HepG2 (cell line): Measurements from ENCODE around the gene MYRIP. TPM values are rescaled to one million over a fixed set of nuclear protein-coding genes. Genes with fewer than 3 reads are reported as not detected.
A peak's percentile ranks its signal among the peaks of the same experiment; 100 is the strongest.

Experiments
- ATAC-seq: fragments of 200-7000 bp; cut with Tn5 transposase; 3 replicates; pipeline ENCODE4 v1.9.1; 2020; ENCODE audit warnings: mild to moderate bottlenecking, moderate library complexity
- BruUV-seq: library from RNA; stranded (reverse); fragments of 400-500 nt; replicated peaks from 2 replicates; lab custom pipeline; 2021; lab: Mats Ljungman, UMichigan
- CTCF ChIA-PET: fragments of 300-600 bp; formaldehyde crosslinking; extraction: SDS; loops from one replicate; lab custom pipeline; 2021; ENCODE audit warnings: low total read pairs, inconsistent platforms, low intra/inter-chr PET ratio; lab: Yijun Ruan, JAX
- POLR2A ChIA-PET: fragments of 350-600 bp; sonication (Branson Sonifier 250); formaldehyde crosslinking; loops from one replicate; lab custom pipeline; 2020; ENCODE audit warnings: antibody characterized with exemption, inconsistent platforms; lab: Yijun Ruan, JAX
- DNase-seq: peaks from one replicate; pipeline ENCODE4 v3.0.0-alpha.2; 2015; ENCODE audit warnings: low spot score
- FAIRE-seq: peaks from 3 replicates; lab custom pipeline; 2011; peaks lifted over from hg19 to GRCh38; lab: Jason Lieb, UNC
- H2AFZ ChIP-seq: one replicate; pipeline ENCODE4 v1.6.1; 2011; ENCODE audit warnings: low read length, inconsistent platforms
- H3K27ac ChIP-seq: fragments of 300-600 bp; 3 replicates; pipeline ENCODE4 v1.8.0; 2011; ENCODE audit warnings: mixed run types, mild to moderate bottlenecking, mixed read lengths, low read length, inconsistent platforms; ENCODE audit not compliant: insufficient read depth; ENCODE audit errors: extremely low read length
- H3K27me3 ChIP-seq, 2 experiments: fragments of 200-600 bp in 1 of 2; 2 replicates in 1 of 2; 3 replicates in 1 of 2; pipeline versions ENCODE4 v1.6.0 to v1.8.0; 2011; ENCODE audit warnings: low read length in 2 of 2, mild to moderate bottlenecking in 2 of 2, moderate library complexity in 2 of 2, inconsistent platforms in 1 of 2; ENCODE audit not compliant: insufficient read depth in 2 of 2, control insufficient read depth in 1 of 2
- H3K36me3 ChIP-seq, 2 experiments: fragments of 200-600 bp in 1 of 2; replicated peaks in 1 of 2; 2 replicates in 1 of 2; 3 replicates in 1 of 2; pipeline versions ENCODE4 v1.5.1 to v1.8.0; 2011; ENCODE audit warnings: low read length in 2 of 2, inconsistent platforms in 1 of 2; ENCODE audit not compliant: insufficient read depth in 2 of 2, control insufficient read depth in 1 of 2
- H3K4me1 ChIP-seq: 2 replicates; pipeline ENCODE4 v1.5.1; 2012; ENCODE audit warnings: low read length, inconsistent platforms; ENCODE audit not compliant: insufficient read depth
- H3K4me2 ChIP-seq: 2 replicates; pipeline ENCODE4 v1.6.0; 2011; ENCODE audit warnings: low read depth, low read length, inconsistent platforms
- H3K4me3 ChIP-seq, 3 experiments: fragments of 200-600 bp in 1 of 3; sonication (generic), shearing (Covaris generic) in 1 of 3; replicated peaks in 1 of 3; 2 replicates each; pipeline ENCODE4 v1.5.1; 2011 to 2016; ENCODE audit warnings: low read length in 3 of 3, inconsistent platforms in 2 of 3, low read depth in 2 of 3, mild to moderate bottlenecking in 2 of 3, control low read depth in 1 of 3, mixed read lengths in 1 of 3; ENCODE audit not compliant: insufficient read depth in 1 of 3
- H3K79me2 ChIP-seq: one replicate; pipeline ENCODE4 v1.6.1; 2011; ENCODE audit warnings: low read length, inconsistent platforms; ENCODE audit not compliant: insufficient read depth
- H3K9ac ChIP-seq: 2 replicates; pipeline ENCODE4 v1.6.0; 2011; ENCODE audit warnings: mild to moderate bottlenecking, low read depth, low read length, inconsistent platforms; ENCODE audit not compliant: insufficient read depth
- H3K9me3 ChIP-seq: 2 replicates; pipeline ENCODE4 v1.5.1; 2012; ENCODE audit warnings: mild to moderate bottlenecking, low read length
- H4K20me1 ChIP-seq: 2 replicates; pipeline ENCODE4 v1.6.0; 2011; ENCODE audit warnings: inconsistent platforms, mild to moderate bottlenecking, low read length, moderate library complexity; ENCODE audit not compliant: insufficient read depth
- CREB1 ChIP-seq, 2 experiments: fragments of 450-650 bp in 1 of 2; IDR thresholded peaks; 2 replicates each; pipeline ENCODE4 v1.6.1; 2016 to 2017; ENCODE audit warnings: control low read depth in 1 of 2, mild to moderate bottlenecking in 1 of 2, missing compliant biosample characterization in 1 of 2, missing genetic modification characterization in 1 of 2
- RXRA ChIP-seq: sonication (generic); formaldehyde crosslinking; IDR thresholded peaks from 2 replicates; pipeline ENCODE4 v1.5.1; 2020; ENCODE audit warnings: missing genetic modification reagents
- SRF ChIP-seq: IDR thresholded peaks from 2 replicates; pipeline ENCODE4 v1.6.1; 2011; ENCODE audit warnings: mild to moderate bottlenecking, low read depth, low read length, moderate library complexity
- ZNF800 ChIP-seq: sonication (generic); formaldehyde crosslinking; IDR thresholded peaks from 2 replicates; pipeline ENCODE4 v1.4.0; 2020; ENCODE audit warnings: missing genetic modification reagents
- WGBS: methylation state at CpG from one replicate; pipeline ENCODE4 v1.1.6; 2017; ENCODE audit warnings: low lambda C conversion rate; 5-methylcytosine and 5-hydroxymethylcytosine counted together
- in situ Hi-C: cut with HindIII; loops from 2 replicates; pipeline ENCODE4 v1.10.0; 2017; ENCODE audit warnings: low pct_unique_long_range_greater_than_20kb; ENCODE audit not compliant: extremely low pct_ligation_motif_present
- intact Hi-C: fragments of 100-400 bp; cut with micrococcal nuclease; formaldehyde crosslinking; loops from one replicate; pipeline ENCODE4 v1.10.0; 2022; ENCODE audit not compliant: unreplicated experiment
- polyA plus RNA-seq, 8 experiments: library from polyadenylated mRNA; depleted of rRNA in 3 of 8; stranded (reverse) in 7 of 8; unstranded in 1 of 8; fragments of >200 nt; fragmentation: Illumina TruSeq in 4 of 8; extraction: Trizol in 4 of 8; gene quantifications; 2 replicates each; pipeline versions ENCODE4 v1.2.1 to v1.2.3, GENCODE V29; 2011 to 2016; ENCODE audit warnings: low read depth in 4 of 8, missing spikeins in 1 of 8, mixed read lengths in 1 of 8; ENCODE audit not compliant: insufficient read depth in 1 of 8
- total RNA-seq, 5 experiments: library from RNA; depleted of rRNA; stranded (reverse); fragments of >200 nt; fragmentation: Illumina TruSeq; extraction: Trizol; gene quantifications; 2 replicates each; pipeline ENCODE4 v1.2.3, GENCODE V29; 2016; ENCODE audit warnings: low read depth in 1 of 5

The MYRIP gene
- total and polyA plus RNA-seq, 2 of the 13 experiments (the other 11 are each of a cell fraction or from before 2014, with no cell fraction given), result 0.64 to 0.84 TPM

GRCh38 chr3:40292637-40293349 is 483.4 kb downstream of the MYRIP start:
- in situ Hi-C loops (no loop called here), intact Hi-C loops (loop anchor here (10.0 kb wide), 1 partner anchor 378 kb away; no protein-coding TSS in a partner anchor)
- Histone ChIP-seq H2AFZ (no peak overlapping the region), H3K4me2 (no peak overlapping the region), H3K9me3 (no peaks in the 10 kb centered on the region), H4K20me1 (no peaks in the 10 kb centered on the region), H3K4me1 (peaks cover 10% of the 10 kb centered on the region; the same call in 1 of the 2 replicates), H3K79me2 (no peaks in the 10 kb centered on the region), H3K4me3 (no peak overlapping the region), H3K9ac (no peak overlapping the region), H3K27me3 (no peaks in the 10 kb centered on the region), H3K27ac (no peak overlapping the region), H3K36me3 (no peaks in the 10 kb centered on the region)
- POLR2A ChIA-PET, result no interaction called here
- FAIRE-seq (no peak), ATAC-seq (no peak), DNase-seq (no peak)
- 68% methylated on average over 4 of the region's 4 CpGs for WGBS
- BruUV-seq, result no TSS peak
- CTCF ChIA-PET, result no interaction called here
- TF ChIP-seq RXRA (CRISPR knock-in tag) (no peak), CREB1 (IDR thresholded peaks at IDR 0.05) (peak; percentile 81), CREB1 (CRISPR knock-in tag; IDR thresholded peaks at IDR 0.05) (no peak)
- TF ChIP-seq, all 625 proteins: peak for 1

DNA sequence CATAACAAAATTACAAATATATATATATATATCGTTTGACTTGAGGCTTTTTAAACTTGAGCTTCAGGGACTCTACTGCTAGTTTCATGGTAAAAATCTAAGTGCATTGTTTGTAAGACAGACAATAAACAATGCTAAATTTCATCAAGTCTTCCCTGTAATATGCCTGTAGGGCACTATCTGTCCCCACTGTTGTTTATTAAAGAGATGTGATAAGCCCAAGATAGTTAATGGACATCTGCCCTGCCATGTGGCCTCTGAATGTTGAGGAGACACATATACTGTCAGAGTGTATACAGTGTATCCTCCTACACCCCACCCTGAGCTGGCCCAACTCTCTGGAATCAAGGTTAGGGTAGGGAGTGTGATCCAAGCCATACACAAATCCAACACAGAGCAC is 485.0 kb downstream of the MYRIP start:
- Histone ChIP-seq H3K27ac (no peak overlapping the region), H3K9ac (no peak overlapping the region), H4K20me1 (no peaks in the 10 kb centered on the region), H3K4me2 (no peak overlapping the region), H3K36me3 (no peaks in the 10 kb centered on the region), H3K9me3 (no peaks in the 10 kb centered on the region), H3K4me3 (no peak overlapping the region), H3K79me2 (no peaks in the 10 kb centered on the region), H2AFZ (no peak overlapping the region), H3K4me1 (peaks cover 10% of the 10 kb centered on the region; the same call in 1 of the 2 replicates), H3K27me3 (no peaks in the 10 kb centered on the region)
- DNase-seq, result no peak
- POLR2A ChIA-PET, result no interaction called here
- intact Hi-C loops, result loop anchor here (10.0 kb wide), 1 partner anchor 380 kb away; no protein-coding TSS in a partner anchor
- FAIRE-seq, result no peak
- TF ChIP-seq ZNF800 (CRISPR knock-in tag) (no peak), SRF (no peak)
- no peak for ATAC-seq
- 85% methylated on average over 1 of the region's 1 CpG for WGBS
- BruUV-seq, result no TSS peak
- CTCF ChIA-PET, result no interaction called here
- in situ Hi-C loops, result no loop called here
